Thoracic aorta (tissue), 2 donors: ENCODE results near the gene SLC25A13. TPM values are rescaled to one million over a fixed set of nuclear protein-coding genes. Genes with fewer than 3 reads are reported as not detected.

ENCODE experiments used
- ATAC-seq: fragments of 150-250 bp; one replicate; pipeline ENCODE4 v1.8.0; 2017; ENCODE audit warnings: low read depth; ENCODE audit not compliant: insufficient number of reproducible peaks, low FRiP score
- DNase-seq: peaks from one replicate; pipeline ENCODE4 v3.0.0-alpha.2; 2020; ENCODE audit warnings: low spot score
- H3K27ac ChIP-seq, 2 donors: fragments of 200-600 bp; sonication (generic); 1 replicate in 1 of 2; 2 replicates in 1 of 2; pipeline ENCODE4 v1.5.1; 2016; ENCODE audit warnings: mild to moderate bottlenecking in 2 of 2, moderate library complexity in 2 of 2
- H3K27me3 ChIP-seq: fragments of 200-600 bp; sonication (generic); replicated peaks from 2 replicates; pipeline ENCODE4 v1.6.0; 2016; ENCODE audit warnings: mild to moderate bottlenecking; ENCODE audit not compliant: insufficient read depth
- H3K36me3 ChIP-seq: fragments of 200-600 bp; sonication (generic); one replicate; pipeline ENCODE4 v1.5.1; 2016
- H3K4me1 ChIP-seq, 2 donors: fragments of 200-600 bp; sonication (generic); 1 replicate in 1 of 2; 2 replicates in 1 of 2; pipeline versions ENCODE4 v1.5.1 to v1.6.0; 2016; ENCODE audit warnings: low read depth in 2 of 2, mild to moderate bottlenecking in 1 of 2; ENCODE audit not compliant: control insufficient read depth in 1 of 2
- H3K4me3 ChIP-seq: fragments of 200-600 bp; sonication (generic); 2 replicates; pipeline ENCODE4 v1.5.1; 2016; ENCODE audit warnings: mild to moderate bottlenecking
- H3K9me3 ChIP-seq: fragments of 200-600 bp; sonication (generic); 2 replicates; pipeline ENCODE4 v1.5.1; 2016
- total RNA-seq, 2 donors: library from RNA; depleted of rRNA; stranded (reverse); fragments of >200 nt; gene quantifications; one replicate each; pipeline versions ENCODE4 v1.1.0 to v1.2.3, GENCODE V29; 2016
- TF ChIP-seq, protein P1 (sequence below): fragments of 200-600 bp; sonication (generic); IDR thresholded peaks from one replicate; pipeline ENCODE4 v1.5.1; 2019; ENCODE audit warnings: antibody characterized with exemption

Gene SLC25A13
- total RNA-seq, 2 donors from 2014 or later, result 18.5 to 24.2 TPM

DNA sequence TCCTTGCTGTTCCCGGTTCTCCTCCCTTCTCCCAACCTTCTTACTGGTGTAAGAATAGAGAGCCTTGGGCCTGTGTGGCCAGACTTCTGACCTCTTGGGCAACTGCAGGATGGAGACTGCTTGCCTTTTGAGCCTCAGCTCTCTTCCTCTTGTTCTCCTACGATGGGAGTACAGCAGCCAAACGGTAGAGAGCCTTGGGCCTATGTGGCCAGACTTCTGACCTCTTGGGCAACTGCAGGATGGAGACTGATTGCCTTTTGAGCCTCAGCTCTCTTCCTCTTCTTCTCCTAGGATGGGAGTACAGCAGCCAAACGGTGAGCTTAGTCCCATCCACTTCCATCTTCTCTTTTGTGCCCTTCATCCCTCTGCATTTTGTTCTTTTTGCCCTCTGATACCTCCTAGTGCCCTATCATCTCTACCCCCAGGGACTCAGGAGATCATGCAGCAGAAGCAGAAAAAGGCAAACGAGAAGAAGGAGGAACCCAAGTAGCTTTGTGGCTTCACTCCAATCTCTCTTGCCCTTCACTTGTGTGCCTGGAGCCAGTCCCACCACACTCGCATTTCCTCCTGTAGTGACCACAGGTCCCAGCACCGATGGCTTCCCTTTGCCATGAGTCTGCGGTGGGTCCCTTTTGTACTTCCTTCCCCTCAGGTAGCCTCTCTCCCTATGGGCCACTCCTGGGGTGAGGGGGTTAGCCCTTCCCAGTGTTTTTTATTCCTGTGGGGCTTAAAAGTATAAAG is 15.3 kb downstream of the SLC25A13 start:
- ATAC-seq (no peak), DNase-seq (no peak)
- Histone ChIP-seq H3K4me1 (peaks cover 7 to 15% of the 10 kb centered on the region in 2 donors), H3K27me3 (no peaks in the 10 kb centered on the region), H3K27ac (no peak overlapping the region), H3K36me3 (no peaks in the 10 kb centered on the region), H3K4me3 (no peak overlapping the region), H3K9me3 (no peaks in the 10 kb centered on the region)
- TF ChIP-seq, protein P1, sequence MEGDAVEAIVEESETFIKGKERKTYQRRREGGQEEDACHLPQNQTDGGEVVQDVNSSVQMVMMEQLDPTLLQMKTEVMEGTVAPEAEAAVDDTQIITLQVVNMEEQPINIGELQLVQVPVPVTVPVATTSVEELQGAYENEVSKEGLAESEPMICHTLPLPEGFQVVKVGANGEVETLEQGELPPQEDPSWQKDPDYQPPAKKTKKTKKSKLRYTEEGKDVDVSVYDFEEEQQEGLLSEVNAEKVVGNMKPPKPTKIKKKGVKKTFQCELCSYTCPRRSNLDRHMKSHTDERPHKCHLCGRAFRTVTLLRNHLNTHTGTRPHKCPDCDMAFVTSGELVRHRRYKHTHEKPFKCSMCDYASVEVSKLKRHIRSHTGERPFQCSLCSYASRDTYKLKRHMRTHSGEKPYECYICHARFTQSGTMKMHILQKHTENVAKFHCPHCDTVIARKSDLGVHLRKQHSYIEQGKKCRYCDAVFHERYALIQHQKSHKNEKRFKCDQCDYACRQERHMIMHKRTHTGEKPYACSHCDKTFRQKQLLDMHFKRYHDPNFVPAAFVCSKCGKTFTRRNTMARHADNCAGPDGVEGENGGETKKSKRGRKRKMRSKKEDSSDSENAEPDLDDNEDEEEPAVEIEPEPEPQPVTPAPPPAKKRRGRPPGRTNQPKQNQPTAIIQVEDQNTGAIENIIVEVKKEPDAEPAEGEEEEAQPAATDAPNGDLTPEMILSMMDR, result no peak

DNA sequence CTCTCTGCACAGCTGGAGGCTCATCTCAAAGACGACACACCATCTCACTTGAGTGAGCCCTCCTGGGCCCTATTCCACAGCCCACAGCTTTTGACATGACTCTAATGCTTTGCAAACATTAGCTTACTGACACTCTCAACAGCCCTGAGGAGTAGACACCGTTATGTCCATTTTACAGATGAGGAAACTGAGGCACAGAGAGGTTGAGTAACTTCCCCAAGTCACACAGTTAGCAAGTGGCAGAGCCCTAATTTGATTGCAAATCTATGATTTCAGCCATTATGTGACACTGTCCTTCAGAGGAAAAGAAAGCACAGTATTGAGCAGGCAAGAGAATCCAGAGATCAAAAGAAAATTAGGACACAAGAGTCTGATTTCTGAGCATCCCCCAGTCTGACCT is 16.0 kb downstream of the SLC25A13 start:
- H3K4me3 ChIP-seq, result no peak overlapping the region
- peaks cover 7 to 15% of the 10 kb centered on the region in 2 donors for H3K4me1 ChIP-seq
- DNase-seq (no peak), ATAC-seq (no peak)
- H3K36me3 ChIP-seq, result no peaks in the 10 kb centered on the region
- no peaks in the 10 kb centered on the region for H3K27me3 ChIP-seq
- H3K9me3 ChIP-seq, result no peaks in the 10 kb centered on the region
- TF ChIP-seq, protein P1, result no peak
- no peak overlapping the region for H3K27ac ChIP-seq

DNA sequence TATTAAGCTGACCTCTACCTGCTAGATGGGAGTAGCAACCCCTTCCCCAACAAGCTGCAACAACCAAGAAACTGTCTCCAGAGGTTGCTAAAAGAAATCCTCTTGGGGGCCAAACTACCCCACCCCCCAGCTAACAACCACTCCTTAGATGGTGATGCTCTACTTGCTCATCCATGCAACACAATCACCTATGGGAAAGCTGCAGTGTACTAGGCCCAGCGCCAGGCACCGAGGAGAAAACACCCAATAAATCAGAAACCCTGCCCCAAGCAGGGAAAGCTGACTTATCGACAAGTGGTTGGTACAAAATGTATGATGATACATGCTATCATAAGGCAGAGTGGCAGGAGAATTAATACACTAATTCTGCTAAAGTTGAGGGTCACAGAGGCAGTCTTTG is 17.3 kb downstream of the SLC25A13 start:
- Histone ChIP-seq H3K36me3 (no peaks in the 10 kb centered on the region), H3K4me1 (peaks cover 3 to 4% of the 10 kb centered on the region in 2 donors), H3K27me3 (no peaks in the 10 kb centered on the region), H3K27ac (no peak overlapping the region), H3K9me3 (no peaks in the 10 kb centered on the region), H3K4me3 (no peak overlapping the region)
- TF ChIP-seq, protein P1, result no peak
- DNase-seq (no peak), ATAC-seq (no peak)

DNA sequence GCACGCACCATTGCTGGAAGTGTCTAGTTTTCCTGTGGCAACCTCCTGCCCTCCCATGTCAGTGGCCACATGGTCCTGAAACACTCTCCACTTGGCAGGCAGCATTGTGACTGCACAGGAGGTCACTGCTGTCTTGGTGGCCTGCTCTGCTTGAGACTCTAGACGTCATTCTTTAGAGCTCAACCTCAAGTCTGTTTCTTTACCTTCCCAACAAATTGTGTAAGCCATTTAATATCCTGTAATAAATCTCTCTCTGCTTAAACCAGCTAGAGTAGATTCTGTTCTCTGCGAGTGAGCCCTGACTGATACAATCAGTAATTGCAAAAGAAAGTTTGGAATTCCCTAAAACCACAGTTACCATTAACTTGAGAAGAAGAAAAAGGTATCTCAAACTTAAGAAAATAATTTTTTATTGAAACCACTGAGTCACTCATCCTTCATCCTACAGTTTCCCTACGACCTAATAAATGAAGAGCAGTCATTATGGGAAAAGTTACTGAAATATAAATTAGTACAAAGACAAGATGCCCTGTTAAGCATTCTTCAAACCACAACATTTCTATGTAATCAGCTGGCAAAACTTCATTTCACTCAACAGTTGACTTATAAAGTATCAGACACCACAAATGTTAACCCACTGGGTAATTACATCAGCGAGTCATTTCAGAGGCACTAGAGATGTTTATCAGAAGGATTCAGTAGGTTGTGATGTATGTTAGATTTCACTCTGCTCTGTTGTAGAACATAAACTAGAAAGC is 18.0 kb downstream of the SLC25A13 start:
- H3K9me3 ChIP-seq, result no peaks in the 10 kb centered on the region
- H3K36me3 ChIP-seq, result no peaks in the 10 kb centered on the region
- no peaks in the 10 kb centered on the region for H3K27me3 ChIP-seq
- H3K4me3 ChIP-seq, result no peak overlapping the region
- TF ChIP-seq, protein P1, result no peak
- no peak overlapping the region for H3K27ac ChIP-seq
- DNase-seq (no peak), ATAC-seq (no peak)
- H3K4me1 ChIP-seq, result peaks cover 3% of the 10 kb centered on the region in 2 donors

DNA sequence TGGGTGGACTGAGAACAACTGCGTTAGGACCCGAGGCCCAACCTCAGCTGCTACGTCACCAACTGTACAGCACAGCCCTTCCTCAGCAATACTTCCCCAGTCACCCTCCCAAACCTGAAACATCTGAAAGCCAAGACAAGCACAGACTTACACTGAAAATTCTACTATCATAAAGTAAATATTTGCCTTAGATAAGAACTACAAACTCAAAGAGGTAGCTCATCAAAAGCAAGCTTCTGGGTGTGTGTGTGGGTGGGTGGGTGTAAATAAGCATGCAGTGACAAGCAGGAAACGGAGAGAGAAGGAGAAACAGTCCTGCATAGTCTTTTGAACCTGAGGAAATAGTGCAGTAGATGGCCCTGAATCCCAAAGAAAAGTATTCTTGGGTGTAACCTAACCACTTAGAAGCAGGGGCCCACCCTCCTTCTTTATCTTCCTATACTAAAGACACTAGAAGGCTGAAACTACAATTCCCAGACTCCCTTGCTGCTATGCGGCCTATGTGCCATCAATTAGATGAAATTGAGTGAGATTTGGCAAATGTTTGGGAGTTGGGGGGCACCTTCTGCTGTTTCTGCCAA is 18.7 kb downstream of the SLC25A13 start:
- DNase-seq, result no peak
- H3K27me3 ChIP-seq, result no peaks in the 10 kb centered on the region
- H3K4me3 ChIP-seq, result no peak overlapping the region
- no peak for ATAC-seq
- TF ChIP-seq, protein P1, result no peak
- H3K9me3 ChIP-seq, result no peaks in the 10 kb centered on the region
- H3K36me3 ChIP-seq, result no peaks in the 10 kb centered on the region
- no peak overlapping the region for H3K27ac ChIP-seq
- H3K4me1 ChIP-seq, result peaks cover 3% of the 10 kb centered on the region in 2 donors
